ENCODE measurements around the gene MASP2.

DNA sequence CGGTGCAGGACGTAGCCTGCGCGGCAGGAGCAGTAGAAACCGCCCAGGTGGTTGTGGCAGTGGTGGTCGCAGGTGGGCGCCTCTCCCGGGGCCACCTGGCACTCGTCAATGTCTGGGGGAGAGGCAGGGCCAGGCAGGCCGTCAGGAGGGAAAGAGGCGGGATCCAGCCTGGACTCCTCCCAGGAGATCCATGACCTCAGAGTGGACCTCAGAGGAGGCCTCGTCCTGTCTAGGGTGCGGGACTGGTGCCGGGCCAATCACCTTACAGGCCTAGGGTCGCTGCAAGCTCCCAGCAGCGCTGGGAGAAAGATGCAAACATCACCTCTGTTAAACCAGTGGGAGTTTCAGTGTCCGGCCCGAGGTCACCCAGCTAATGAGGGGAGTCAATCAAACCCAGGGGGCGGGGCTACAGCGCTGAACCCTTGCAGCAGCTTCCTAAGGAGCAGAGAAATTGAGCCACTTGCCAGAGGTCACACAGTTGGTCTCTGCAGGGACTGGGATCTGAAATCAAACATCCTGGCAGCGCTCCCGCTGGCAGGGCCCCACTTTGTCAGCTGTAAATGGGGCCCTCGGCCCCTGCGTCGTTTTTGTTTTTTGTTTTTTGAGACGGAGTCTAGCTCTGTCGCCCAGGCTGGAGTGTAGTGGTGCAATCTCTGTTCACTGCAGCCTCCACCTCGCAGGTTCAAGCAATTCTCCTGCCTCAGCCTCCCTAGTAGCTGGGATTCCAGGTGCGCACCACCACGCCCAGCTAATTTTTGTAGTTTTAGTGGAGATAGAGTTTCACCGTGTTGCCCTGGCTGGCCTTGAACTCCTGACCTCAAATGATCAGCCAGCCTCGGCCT lies 1.4 kb downstream of the MASP2 start:
- TF ChIP-seq, protein P1, sequence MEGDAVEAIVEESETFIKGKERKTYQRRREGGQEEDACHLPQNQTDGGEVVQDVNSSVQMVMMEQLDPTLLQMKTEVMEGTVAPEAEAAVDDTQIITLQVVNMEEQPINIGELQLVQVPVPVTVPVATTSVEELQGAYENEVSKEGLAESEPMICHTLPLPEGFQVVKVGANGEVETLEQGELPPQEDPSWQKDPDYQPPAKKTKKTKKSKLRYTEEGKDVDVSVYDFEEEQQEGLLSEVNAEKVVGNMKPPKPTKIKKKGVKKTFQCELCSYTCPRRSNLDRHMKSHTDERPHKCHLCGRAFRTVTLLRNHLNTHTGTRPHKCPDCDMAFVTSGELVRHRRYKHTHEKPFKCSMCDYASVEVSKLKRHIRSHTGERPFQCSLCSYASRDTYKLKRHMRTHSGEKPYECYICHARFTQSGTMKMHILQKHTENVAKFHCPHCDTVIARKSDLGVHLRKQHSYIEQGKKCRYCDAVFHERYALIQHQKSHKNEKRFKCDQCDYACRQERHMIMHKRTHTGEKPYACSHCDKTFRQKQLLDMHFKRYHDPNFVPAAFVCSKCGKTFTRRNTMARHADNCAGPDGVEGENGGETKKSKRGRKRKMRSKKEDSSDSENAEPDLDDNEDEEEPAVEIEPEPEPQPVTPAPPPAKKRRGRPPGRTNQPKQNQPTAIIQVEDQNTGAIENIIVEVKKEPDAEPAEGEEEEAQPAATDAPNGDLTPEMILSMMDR (conservative IDR thresholded peaks at IDR 0.05; ENCODE audit: low read length): no peak
- no peak for TF ChIP-seq EZH2phosphoT487 (IDR thresholded peaks at IDR 0.05; ENCODE audit: borderline replicate concordance, low read depth, low read length)
